Trophoblast cell (in vitro differentiated cells and primary cell): ENCODE results near the gene S100A8.

Source experiments
- DNase-seq, 2 donors: peaks; one replicate each; pipeline ENCODE4 v3.0.0-alpha.2; 2016
- H2AFZ ChIP-seq: 2 replicates; pipeline ENCODE4 v1.6.1; 2013; ENCODE audit warnings: low read length, moderate library complexity, mild to moderate bottlenecking; ENCODE audit not compliant: insufficient read depth, poor library complexity
- H2AK5ac ChIP-seq: 2 replicates; pipeline ENCODE4 v1.6.1; 2013; ENCODE audit warnings: mild to moderate bottlenecking, low read length
- H2BK120ac ChIP-seq: 2 replicates; pipeline ENCODE4 v1.6.1; 2013; ENCODE audit warnings: low read length, mild to moderate bottlenecking, moderate library complexity; ENCODE audit not compliant: insufficient read depth, poor library complexity
- H2BK12ac ChIP-seq: 2 replicates; pipeline ENCODE4 v1.6.1; 2013; ENCODE audit warnings: mild to moderate bottlenecking, low read length, moderate library complexity
- H2BK5ac ChIP-seq: 2 replicates; pipeline ENCODE4 v1.6.1; 2013; ENCODE audit warnings: low read length, low read depth, moderate library complexity, mild to moderate bottlenecking; ENCODE audit not compliant: poor library complexity
- H3K14ac ChIP-seq: 2 replicates; pipeline ENCODE4 v1.6.1; 2013; ENCODE audit warnings: mild to moderate bottlenecking, low read length
- H3K18ac ChIP-seq: 2 replicates; pipeline ENCODE4 v1.6.1; 2013; ENCODE audit warnings: mild to moderate bottlenecking, low read length
- H3K23ac ChIP-seq: 2 replicates; pipeline ENCODE4 v1.6.1; 2013; ENCODE audit warnings: low read length
- H3K27ac ChIP-seq: 2 replicates; pipeline ENCODE4 v1.5.1; 2013; ENCODE audit warnings: low read depth, mild to moderate bottlenecking, inconsistent platforms, low read length, moderate library complexity
- H3K27me3 ChIP-seq: 2 replicates; pipeline ENCODE4 v1.6.1; 2013; ENCODE audit warnings: inconsistent platforms, mild to moderate bottlenecking, low read length, moderate library complexity; ENCODE audit not compliant: insufficient read depth
- H3K36me3 ChIP-seq, 2 experiments: 1 replicate in 1 of 2; 2 replicates in 1 of 2; pipeline ENCODE4 v1.6.1; 2013; ENCODE audit warnings: low read length in 2 of 2, mild to moderate bottlenecking in 2 of 2, moderate library complexity in 1 of 2; ENCODE audit not compliant: insufficient read depth in 2 of 2, control insufficient read depth in 1 of 2
- H3K4ac ChIP-seq: 2 replicates; pipeline ENCODE4 v1.6.1; 2013; ENCODE audit warnings: low read depth, mild to moderate bottlenecking, low read length, moderate library complexity
- H3K4me1 ChIP-seq, 2 experiments: 1 replicate in 1 of 2; 2 replicates in 1 of 2; pipeline ENCODE4 v1.6.1; 2013; ENCODE audit warnings: low read length in 2 of 2, mild to moderate bottlenecking in 2 of 2, moderate library complexity in 1 of 2; ENCODE audit not compliant: insufficient read depth in 2 of 2, control insufficient read depth in 1 of 2
- H3K4me2 ChIP-seq: 2 replicates; pipeline ENCODE4 v1.6.1; 2013; ENCODE audit warnings: inconsistent platforms, mild to moderate bottlenecking, low read length, moderate library complexity
- H3K4me3 ChIP-seq: 2 replicates; pipeline ENCODE4 v1.5.1; 2013; ENCODE audit warnings: mild to moderate bottlenecking, low read depth, low read length, inconsistent platforms
- H3K79me1 ChIP-seq: one replicate; pipeline ENCODE4 v1.6.1; 2013; ENCODE audit warnings: low read length
- H3K79me2 ChIP-seq: 2 replicates; pipeline ENCODE4 v1.6.1; 2013; ENCODE audit warnings: low read length, mild to moderate bottlenecking; ENCODE audit not compliant: control insufficient read depth, insufficient read depth, poor library complexity
- H3K9ac ChIP-seq: 2 replicates; pipeline ENCODE4 v1.6.1; 2013; ENCODE audit warnings: mild to moderate bottlenecking, low read length
- H3K9me3 ChIP-seq: 2 replicates; pipeline ENCODE4 v1.6.1; 2013; ENCODE audit warnings: low read depth, mild to moderate bottlenecking, control low read depth, inconsistent platforms, low read length; ENCODE audit not compliant: insufficient read depth
- H4K12ac ChIP-seq: 2 replicates; pipeline ENCODE4 v1.6.1; 2013; ENCODE audit warnings: low read depth, mild to moderate bottlenecking, low read length, moderate library complexity
- H4K8ac ChIP-seq: 2 replicates; pipeline ENCODE4 v1.6.1; 2013; ENCODE audit warnings: low read depth, mild to moderate bottlenecking, low read length, moderate library complexity
- H4K91ac ChIP-seq: one replicate; pipeline ENCODE4 v1.6.1; 2013; ENCODE audit warnings: low read depth, mild to moderate bottlenecking, low read length, moderate library complexity
- WGBS: extraction: QIAGEN DNeasy Blood & Tissue Kit; methylation state at CpG from one replicate; pipeline ENCODE4 v1.1.7; 2013; ENCODE audit warnings: missing lambda C conversion rate; ENCODE audit not compliant: insufficient read length, insufficient coverage; ENCODE audit errors: extremely low coverage; 5-methylcytosine and 5-hydroxymethylcytosine counted together

S100A8 gene

DNA sequence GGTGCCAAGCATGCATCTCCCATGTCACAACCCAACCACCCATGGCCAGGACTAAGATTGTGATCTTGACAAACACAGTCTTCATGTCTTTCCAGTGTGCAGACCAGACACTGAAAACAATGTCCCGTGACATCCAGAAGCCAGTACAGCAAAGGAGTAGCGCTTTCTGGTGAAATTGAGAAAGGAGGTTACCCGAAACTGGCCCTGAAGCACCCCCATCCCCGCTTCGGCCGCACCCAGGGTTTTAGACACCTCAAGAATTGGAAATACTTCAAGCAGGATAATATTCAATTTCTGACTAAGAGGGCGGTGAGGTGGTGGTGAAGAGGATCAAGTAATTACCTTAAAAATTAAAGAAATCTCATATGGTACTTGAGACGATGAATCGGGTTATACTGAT is 10.6 kb upstream of the S100A8 start:
- no peak overlapping the region for H2BK5ac ChIP-seq
- H3K79me1 ChIP-seq, result no peaks in the 10 kb centered on the region
- no peak overlapping the region for H2AK5ac ChIP-seq
- no peak overlapping the region for H3K4me3 ChIP-seq
- no peak overlapping the region for H3K18ac ChIP-seq
- no peaks in the 10 kb centered on the region for H3K4me1 ChIP-seq
- H3K23ac ChIP-seq, result no peak overlapping the region
- H2AFZ ChIP-seq, result no peak overlapping the region
- H4K12ac ChIP-seq, result no peak overlapping the region
- no CpG with 5 or more reads among the region's 9 CpGs for WGBS
- H2BK12ac ChIP-seq, result no peak overlapping the region
- no peak overlapping the region for H3K27ac ChIP-seq
- H3K27me3 ChIP-seq, result no peaks in the 10 kb centered on the region
- no peak overlapping the region for H3K4ac ChIP-seq
- no peak for DNase-seq
- H3K36me3 ChIP-seq, result no peaks in the 10 kb centered on the region
- no peak overlapping the region for H3K9ac ChIP-seq
- H3K4me2 ChIP-seq, result no peak overlapping the region
- no peak overlapping the region for H4K91ac ChIP-seq
- no peak overlapping the region for H3K14ac ChIP-seq
- no peaks in the 10 kb centered on the region for H3K79me2 ChIP-seq
- no peak overlapping the region for H4K8ac ChIP-seq
- H2BK120ac ChIP-seq, result no peak overlapping the region
- H3K9me3 ChIP-seq, result no peaks in the 10 kb centered on the region

DNA sequence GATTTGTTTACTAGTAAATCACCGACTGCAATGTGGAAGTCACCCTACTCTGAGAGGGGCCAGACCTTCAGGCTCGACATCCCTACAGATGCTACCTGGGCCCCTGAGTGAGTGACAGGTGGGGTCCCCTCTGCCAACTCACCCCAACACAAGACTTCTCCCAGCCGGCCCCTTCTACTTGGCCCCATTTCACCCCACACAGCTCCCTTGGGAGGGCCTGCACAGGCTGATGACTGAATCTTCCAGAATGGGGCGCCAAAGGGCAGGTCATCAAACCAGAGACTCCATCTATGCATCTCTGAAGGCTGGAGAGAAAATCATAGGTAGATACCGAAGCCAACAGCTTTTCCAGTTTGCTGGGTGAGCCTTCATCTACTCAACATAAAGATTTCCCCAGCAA is 9.4 kb upstream of the S100A8 start:
- no CpG with 5 or more reads among the region's 5 CpGs for WGBS

DNA sequence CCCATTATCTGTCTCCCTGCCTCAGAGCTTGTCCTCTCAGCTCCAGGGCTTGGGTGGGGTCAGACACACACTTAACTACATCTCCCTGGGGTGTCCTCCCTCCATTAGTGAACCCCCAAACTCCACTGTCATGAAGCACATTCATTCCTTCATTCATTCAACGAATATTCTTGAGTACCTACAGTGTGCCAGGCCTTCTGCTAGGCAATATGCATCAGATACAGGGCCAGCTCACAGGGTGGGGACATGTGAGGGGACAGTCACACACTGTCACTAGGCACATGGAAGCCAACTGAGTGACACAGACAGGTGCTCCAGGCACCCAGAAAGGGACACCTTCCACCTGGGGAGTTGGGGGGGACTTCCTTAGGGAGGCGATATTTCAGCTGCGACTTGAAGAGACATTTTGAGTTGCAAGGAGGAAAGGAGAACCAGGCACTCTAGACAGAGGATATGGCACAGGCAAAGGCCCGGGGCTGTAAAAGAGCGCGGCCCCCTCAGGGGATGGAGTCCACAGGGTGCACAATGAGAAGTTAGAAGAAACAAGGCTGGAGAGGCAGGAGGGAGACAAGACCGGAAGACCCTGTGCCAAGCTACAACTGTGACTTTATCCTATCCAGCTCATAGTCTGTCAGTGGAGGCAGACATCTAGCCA is 8.7 kb upstream of the S100A8 start:
- H3K79me1 ChIP-seq, result no peaks in the 10 kb centered on the region
- no CpG with 5 or more reads among the region's 7 CpGs for WGBS
- H3K36me3 ChIP-seq, result no peaks in the 10 kb centered on the region
- no peaks in the 10 kb centered on the region for H3K79me2 ChIP-seq
- no peak overlapping the region for H3K4ac ChIP-seq
- no peak overlapping the region for H4K12ac ChIP-seq
- H3K4me2 ChIP-seq, result no peak overlapping the region
- no peak for DNase-seq
- no peak overlapping the region for H2BK120ac ChIP-seq
- no peak overlapping the region for H4K8ac ChIP-seq
- no peak overlapping the region for H3K18ac ChIP-seq
- no peaks in the 10 kb centered on the region for H3K27me3 ChIP-seq
- H3K4me1 ChIP-seq, result no peaks in the 10 kb centered on the region
- H2BK5ac ChIP-seq, result no peak overlapping the region
- no peak overlapping the region for H3K4me3 ChIP-seq
- H3K9me3 ChIP-seq, result peaks cover under 1% of the 10 kb centered on the region
- no peak overlapping the region for H3K23ac ChIP-seq
- no peak overlapping the region for H2BK12ac ChIP-seq
- no peak overlapping the region for H2AK5ac ChIP-seq
- H4K91ac ChIP-seq, result no peak overlapping the region
- H2AFZ ChIP-seq, result no peak overlapping the region
- no peak overlapping the region for H3K27ac ChIP-seq
- no peak overlapping the region for H3K9ac ChIP-seq
- H3K14ac ChIP-seq, result no peak overlapping the region

More for the DNA sequence above, 9.4 kb upstream of the S100A8 start:
- H3K79me1 ChIP-seq, result no peaks in the 10 kb centered on the region
- H3K4me3 ChIP-seq, result no peak overlapping the region
- no peak overlapping the region for H3K4me2 ChIP-seq
- H4K8ac ChIP-seq, result no peak overlapping the region
- H3K9me3 ChIP-seq, result no peaks in the 10 kb centered on the region
- no peak overlapping the region for H4K12ac ChIP-seq
- H2AK5ac ChIP-seq, result no peak overlapping the region
- H3K14ac ChIP-seq, result no peak overlapping the region
- no peak overlapping the region for H3K4ac ChIP-seq
- no peak overlapping the region for H2BK5ac ChIP-seq
- no peak overlapping the region for H3K27ac ChIP-seq
- no peak overlapping the region for H4K91ac ChIP-seq
- no peak overlapping the region for H3K9ac ChIP-seq
- no peaks in the 10 kb centered on the region for H3K36me3 ChIP-seq
- no peak overlapping the region for H3K23ac ChIP-seq
- H2AFZ ChIP-seq, result no peak overlapping the region
- no peaks in the 10 kb centered on the region for H3K4me1 ChIP-seq
- H2BK12ac ChIP-seq, result no peak overlapping the region
- no peak overlapping the region for H3K18ac ChIP-seq
- H2BK120ac ChIP-seq, result no peak overlapping the region
- H3K79me2 ChIP-seq, result no peaks in the 10 kb centered on the region
- DNase-seq, result no peak
- H3K27me3 ChIP-seq, result no peaks in the 10 kb centered on the region

DNA sequence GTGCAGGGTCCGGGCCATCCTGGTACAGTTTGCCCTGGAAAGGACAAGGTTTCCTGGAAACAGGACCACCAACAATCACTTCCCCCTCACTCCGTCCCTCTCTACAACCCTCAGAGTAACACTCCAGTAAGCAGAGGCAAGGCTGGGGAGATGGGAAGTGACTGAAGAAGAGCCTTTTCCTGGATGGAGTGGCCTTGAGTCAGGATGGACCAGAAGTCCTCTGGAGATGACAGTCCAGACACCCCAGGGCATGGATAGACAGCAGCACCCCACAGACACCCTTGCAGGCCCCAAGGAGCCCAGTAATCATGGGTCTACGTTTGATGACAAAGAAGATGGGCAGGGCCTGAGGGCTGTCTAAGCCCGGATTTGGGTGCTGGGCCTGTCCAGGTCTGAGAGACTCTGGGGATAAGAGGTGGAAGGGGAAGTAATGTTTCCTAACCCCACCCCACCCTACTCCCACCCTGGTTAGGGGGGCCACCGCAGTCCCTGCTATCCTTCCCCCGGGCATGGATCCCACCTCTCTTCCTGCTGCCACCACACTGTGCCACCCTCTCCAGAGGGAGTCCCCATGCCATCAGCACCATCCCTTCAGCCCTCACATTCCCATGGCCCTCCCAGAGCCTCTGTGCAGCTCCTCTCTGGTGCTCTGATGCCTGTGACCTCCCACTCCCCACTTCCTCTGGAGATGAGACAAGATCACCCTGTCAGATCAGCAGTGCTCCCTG is 7.2 kb upstream of the S100A8 start:
- H3K27me3 ChIP-seq, result no peaks in the 10 kb centered on the region
- no peak overlapping the region for H2BK12ac ChIP-seq
- H3K4me1 ChIP-seq, result no peaks in the 10 kb centered on the region

More for the DNA sequence above, 7.2 kb upstream of the S100A8 start:
- Histone ChIP-seq H3K9ac (no peak overlapping the region), H3K4me3 (no peak overlapping the region), H3K36me3 (no peaks in the 10 kb centered on the region), H2BK5ac (no peak overlapping the region), H3K79me1 (no peaks in the 10 kb centered on the region), H4K8ac (no peak overlapping the region), H4K12ac (no peak overlapping the region), H3K4me2 (no peak overlapping the region), H3K79me2 (no peaks in the 10 kb centered on the region), H3K9me3 (peaks cover 3% of the 10 kb centered on the region), H3K14ac (no peak overlapping the region), H3K4ac (no peak overlapping the region), H2AK5ac (no peak overlapping the region), H4K91ac (no peak overlapping the region), H2AFZ (no peak overlapping the region), H3K23ac (no peak overlapping the region), H3K18ac (no peak overlapping the region), H2BK120ac (no peak overlapping the region), H3K27ac (no peak overlapping the region)
- WGBS, result no CpG with 5 or more reads among the region's 6 CpGs
- DNase-seq, result no peak
